HG03103 (cell line): ENCODE results near the gene FAM43A.

Experiments
- ATAC-seq: cut with Tn5 transposase; IDR thresholded peaks from one replicate; pipeline ENCODE4 v1.9.1; 2021; ENCODE audit warnings: low read depth; ENCODE audit not compliant: unreplicated experiment

The FAM43A gene

DNA sequence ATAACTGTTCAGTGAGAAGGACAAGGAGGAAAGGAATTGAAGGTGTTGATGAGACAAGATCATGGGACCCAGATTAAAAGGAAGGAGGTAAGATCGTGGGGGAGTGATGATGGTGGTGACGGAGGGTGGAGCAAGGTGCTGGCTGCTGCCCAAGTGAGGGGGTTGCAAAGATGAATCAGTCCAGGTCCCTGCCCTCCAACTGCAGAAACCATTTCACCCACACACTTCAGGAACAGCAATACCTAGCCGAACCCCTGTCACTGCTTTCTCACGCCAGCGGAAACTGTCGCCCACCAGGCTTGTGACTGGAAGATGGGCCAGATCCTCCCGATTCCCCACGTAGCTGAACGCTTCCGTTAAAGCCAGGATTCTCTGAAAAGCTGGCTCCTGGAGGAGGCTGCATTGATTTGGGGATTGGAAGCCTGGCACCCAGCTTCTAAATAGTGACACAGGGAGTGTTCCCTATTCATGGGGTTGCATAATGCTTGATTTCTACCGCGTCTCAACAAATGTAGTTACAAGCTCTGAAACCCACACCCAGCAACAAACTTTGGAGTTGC is 10.5 kb upstream of the FAM43A start:
- no peak for ATAC-seq

DNA sequence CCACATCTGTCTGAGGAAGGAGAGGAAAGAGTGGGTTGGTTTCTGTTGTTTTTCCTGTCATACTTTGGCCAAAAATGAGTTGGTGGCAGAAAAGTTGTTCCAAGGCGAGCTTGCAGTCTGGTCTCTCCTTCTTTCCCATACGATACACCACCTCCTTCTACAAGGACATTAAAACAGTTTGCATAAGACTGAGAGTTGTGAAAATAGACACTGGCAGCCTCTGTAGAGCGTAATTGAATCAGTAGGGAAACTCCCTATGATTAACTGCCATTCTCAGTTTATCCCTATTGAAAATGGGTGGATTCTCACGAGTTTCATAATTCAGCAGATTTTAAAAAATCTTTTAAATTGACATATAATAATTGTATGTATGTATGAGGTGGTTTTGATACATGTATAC is 10.0 kb upstream of the FAM43A start:
- no peak for ATAC-seq

DNA sequence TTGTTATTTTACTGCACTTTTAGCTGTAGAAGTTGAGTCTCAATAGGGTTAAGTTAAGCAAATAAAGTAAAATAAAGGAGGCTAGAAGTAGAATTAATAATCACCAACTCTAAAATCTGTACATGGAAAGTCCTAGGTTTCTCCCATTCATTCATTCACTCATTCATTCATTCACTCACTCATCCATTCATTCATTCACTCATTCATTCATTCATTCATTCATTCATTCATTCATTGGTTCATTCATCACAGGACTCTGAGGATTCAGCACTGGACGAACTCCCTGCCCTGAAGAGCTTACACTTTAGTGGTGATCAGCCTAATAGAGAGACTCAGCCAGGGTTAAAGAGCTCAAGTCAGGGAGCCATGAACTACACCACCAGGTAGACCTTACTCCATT is 9.2 kb upstream of the FAM43A start:
- ATAC-seq: no peak

DNA sequence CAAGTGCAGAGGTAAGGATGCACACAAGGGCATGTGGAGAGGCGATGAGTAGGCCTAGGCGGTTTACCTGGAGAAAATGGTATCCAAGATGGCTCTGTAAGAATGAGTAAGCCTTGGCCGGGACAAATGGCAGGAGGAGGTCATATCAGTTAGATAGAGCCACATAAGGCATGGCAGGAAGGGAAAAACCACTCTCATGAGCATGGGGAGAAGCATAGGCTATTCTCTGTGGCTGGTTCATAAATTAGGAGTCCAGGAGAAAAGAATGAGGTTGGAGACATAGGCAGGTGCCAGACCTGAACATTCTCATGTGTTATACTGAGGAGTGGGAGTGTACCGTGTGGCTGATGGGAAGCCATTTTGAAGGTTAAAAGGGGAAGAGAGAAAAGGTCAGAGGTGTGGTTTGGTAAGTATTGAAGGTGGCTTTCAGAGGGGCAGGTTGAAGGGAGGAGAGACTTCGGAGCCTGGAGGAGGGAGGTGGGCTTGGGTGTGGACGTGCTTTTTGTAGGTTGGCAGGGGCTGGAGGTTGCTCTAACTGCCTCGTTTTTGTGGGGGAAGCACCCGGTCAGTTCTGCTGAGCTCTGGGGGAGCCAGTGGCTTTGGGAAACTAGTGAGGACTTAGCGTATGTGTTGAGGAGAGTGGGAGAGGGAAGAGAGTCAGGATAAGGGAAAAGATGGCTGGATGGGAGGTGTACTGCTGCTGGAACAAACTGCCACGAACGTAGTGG is 4.6 kb upstream of the FAM43A start:
- ATAC-seq: no peak

DNA sequence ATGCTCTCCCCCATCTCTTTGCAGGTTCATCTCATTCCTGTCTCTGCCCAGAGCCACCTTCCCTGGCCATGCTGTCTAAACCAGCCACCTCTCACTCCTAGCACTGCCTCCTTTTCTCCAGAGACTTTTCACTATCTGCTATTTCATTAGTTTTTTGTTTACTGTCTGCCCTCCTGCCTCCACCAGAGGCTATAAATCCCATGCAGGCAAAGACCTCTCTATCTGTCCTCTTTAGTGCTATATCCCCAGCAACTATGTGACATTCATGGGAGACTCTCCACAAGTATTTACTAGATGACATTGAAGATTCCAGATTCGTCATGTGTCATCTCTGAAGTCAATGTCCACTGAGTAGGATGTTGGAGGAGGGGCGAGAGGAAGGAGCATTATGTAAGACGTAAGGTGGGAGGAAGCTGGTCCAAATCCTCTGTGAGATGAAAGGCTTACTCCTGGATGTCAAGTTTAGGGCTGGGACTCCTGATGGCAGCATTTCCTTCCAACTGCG is 3.4 kb upstream of the FAM43A start:
- no peak for ATAC-seq

DNA sequence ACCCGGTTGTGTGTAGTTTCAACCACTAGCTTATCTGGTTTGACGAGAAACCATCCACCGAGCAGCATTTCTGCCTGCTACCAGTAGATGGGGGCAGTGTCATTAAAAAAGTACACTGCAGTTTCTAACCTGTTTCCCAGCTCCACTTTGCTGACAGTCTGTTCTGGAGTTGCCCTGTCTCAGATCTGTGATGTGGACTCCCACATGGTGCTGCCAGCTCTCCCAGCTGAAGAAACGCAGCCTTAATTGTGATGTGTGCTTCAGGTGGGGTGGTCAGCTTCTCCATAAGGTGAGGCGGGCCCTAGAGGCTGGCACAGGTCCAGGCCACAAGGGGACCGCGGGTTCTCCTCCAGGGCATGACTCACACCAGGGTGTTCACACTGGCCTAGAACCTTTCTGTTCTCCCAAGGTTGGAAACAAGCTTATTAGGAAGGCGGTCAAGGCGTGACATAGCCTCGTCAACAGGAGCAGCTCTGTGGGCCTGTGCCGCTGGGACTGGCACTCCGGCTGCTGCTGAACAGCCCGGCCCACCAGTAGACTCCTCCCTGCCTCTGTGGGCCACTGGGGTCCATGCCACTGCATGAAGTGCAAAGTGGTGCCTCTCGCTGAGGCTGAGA is 2.9 kb upstream of the FAM43A start:
- no peak for ATAC-seq

DNA sequence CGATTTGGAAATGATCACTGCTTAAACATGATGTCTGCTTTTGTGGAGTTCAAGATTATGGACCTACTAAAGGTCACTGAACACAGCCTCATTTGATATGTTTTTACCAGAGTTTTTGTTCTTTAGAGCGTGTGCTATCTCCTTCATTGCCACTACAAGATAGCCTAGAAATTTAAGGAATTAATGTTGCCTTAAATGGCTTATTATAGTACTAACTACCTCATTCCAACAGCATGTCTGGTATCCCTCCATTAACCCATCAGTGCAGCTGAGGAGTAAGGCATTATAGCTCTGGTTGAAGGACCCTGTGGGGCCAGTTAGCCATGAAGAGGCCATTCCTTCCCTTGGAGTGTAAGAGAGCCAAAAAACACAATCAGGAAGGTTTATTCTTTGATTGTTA is 2.3 kb upstream of the FAM43A start:
- ATAC-seq: no peak

DNA sequence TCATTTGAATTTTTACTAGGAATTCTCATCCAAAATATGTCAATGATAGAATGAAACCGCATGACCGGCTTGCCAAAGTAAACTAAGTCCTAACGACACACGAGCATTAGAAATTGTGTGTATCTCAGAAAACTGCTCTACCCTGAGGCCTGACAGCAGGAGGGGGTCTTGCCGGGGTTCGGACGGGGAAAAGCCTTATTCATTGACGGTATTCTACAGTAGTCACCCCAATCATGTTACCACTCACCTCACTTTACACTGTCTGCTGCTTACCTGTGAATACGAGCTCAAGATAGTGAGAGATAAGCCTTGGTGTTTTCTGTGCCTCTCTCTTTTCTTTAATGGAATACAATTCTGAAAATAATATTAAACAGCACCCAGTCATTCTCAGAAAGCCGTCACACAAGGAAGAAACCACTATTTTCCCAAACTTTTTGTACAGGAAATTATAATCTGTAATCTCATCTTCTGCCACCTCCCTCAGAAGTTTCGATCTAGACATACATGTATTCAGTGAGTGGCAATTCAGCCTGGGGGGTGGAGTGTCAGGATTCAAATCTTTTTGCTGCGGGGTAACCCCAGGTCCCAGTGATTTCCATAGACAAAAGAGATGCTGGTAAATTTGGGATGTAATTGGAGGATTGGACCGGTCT is 492 bp upstream of the FAM43A start:
- ATAC-seq: peak; percentile 6

DNA sequence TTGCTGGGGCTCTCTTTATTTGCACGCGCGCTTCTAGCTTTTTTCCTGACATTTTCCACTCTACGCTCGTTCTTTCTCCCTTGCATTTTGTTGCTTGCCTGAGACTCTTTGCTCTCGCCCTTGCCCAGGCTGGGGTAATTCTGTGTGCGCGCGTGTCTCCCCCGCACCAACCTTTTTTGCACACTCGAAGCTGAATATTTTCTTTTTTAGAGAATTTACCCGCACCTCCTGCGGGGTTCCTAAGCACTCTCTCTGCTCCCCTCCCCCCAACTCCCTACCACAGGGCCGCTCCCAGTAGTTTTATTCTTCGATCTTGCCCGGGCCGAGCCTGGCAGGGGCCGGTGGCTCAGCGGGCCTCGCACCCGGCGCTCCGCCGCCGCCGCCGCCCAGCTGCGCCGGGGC is 732 bp downstream of the FAM43A start:
- ATAC-seq: no peak

DNA sequence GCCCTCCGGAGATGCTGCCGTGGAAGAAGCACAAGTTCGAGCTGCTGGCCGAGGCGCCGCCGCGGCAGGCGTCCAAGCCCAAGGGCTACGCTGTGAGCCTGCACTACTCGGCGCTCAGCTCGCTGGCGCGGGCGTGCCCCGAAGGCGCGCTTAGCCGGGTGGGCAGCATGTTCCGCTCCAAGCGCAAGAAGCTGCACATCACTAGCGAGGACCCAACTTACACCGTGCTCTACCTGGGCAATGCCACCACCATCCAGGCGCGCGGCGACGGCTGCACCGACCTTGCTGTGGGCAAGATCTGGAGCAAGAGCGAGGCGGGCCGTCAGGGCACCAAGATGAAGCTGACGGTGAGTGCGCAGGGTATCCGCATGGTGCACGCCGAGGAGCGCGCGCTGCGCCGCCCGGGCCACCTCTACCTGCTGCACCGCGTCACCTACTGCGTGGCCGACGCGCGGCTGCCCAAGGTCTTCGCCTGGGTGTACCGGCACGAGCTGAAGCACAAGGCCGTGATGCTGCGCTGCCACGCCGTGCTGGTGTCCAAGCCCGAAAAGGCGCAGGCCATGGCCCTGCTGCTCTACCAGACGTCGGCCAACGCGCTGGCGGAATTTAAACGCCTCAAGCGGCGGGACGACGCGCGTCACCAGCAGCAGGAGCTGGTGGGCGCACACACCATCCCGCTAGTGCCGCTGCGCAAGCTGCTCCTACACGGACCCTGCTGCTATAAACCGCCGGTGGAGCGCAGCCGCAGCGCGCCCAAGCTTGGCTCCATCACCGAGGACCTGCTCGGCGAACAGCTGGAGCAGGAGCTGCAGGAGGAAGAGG is 1.3 kb downstream of the FAM43A start:
- ATAC-seq: no peak

DNA sequence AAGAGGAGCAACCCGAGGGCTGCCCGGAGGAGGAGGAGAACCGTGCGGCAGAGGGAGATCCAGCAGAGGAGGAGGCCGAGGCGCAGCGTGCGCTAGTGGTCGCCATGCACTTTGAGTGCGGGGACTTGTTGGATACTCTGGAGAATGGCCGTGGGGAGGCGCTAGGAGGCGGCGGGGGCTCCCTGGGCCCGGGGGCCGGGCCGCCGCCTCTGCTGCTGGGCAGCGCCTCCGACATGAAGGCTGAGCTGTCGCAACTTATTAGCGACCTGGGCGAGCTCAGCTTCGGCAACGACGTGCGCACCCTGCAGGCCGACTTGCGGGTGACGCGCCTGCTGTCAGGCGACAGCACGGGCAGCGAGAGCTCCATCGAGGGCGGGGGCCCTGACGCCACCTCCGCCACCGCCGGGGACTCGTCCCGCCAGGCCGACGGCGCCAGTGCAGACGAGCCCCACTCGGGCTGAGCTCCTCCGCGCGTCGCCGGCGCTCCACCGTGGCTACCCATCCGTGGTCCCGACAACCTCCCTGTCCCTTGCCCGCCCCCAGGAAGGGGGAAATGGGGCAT is 2.0 kb downstream of the FAM43A start:
- ATAC-seq: no peak

DNA sequence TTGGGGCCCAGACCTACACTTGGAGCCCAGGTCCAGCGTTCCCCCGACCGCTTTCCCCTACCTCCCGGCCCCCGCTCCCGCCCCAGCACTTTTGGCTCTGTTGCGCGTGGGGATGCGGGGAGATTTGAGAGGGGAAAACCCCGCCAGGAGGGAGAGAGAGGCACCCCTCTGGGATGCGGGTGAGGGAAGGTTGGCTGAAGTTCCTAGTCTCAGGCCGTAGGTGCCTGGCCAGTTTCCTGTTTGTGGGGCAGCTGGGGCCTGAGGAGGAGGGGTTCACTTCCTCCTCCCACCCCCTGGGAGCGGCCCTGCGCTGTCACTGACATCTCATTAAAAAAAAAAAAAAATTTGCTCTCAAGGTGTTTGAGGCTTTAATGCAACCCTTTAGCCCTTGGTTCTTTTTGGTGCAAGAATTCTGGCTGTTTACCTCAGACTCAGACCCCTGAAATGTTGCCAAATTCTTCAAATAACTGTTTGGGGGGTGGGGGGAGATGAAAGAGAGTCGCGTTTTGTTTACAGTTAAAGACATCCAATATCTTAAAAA is 2.6 kb downstream of the FAM43A start:
- ATAC-seq: no peak

DNA sequence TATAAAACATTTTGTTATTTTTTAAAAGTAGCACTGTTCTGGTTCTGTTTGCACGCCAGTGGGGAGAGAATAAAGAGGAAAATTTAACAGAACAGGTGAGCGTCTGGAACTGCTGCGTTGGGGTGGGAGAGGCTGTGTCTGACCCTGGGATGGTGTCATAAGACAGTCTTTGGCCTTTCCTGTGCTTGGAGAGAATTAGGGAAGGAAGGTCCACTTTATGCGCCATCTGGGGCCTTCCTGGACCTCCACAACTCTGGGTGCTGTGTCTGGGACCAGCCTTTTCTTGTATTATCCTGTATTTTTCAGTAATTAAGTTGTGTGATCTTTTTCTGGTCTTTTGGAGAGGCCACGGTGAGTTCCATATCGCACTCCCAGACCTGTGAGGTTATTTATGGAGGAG is 3.3 kb downstream of the FAM43A start:
- no peak for ATAC-seq

DNA sequence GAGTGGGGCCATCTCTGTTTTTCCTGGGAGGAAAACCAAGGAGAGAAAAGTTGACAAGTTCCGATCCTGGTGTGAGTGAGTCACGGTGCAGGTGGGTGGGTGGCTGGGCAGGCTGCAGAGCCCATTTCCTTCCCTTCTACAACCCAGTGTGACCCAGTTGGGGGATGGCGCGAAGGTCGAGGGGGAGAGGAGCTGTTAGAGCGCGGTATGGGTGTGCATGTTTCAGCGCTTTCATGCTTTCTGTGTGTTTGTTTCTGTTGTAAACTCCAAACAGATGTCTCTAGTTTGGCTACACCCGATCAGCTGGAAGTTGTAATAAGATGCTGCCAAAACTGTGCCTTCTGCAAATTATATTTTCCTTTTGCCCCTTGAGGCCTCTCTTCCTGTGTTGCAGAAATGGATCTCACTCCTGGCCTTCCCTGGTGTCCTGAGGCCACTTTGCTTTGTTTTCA is 3.8 kb downstream of the FAM43A start:
- no peak for ATAC-seq

DNA sequence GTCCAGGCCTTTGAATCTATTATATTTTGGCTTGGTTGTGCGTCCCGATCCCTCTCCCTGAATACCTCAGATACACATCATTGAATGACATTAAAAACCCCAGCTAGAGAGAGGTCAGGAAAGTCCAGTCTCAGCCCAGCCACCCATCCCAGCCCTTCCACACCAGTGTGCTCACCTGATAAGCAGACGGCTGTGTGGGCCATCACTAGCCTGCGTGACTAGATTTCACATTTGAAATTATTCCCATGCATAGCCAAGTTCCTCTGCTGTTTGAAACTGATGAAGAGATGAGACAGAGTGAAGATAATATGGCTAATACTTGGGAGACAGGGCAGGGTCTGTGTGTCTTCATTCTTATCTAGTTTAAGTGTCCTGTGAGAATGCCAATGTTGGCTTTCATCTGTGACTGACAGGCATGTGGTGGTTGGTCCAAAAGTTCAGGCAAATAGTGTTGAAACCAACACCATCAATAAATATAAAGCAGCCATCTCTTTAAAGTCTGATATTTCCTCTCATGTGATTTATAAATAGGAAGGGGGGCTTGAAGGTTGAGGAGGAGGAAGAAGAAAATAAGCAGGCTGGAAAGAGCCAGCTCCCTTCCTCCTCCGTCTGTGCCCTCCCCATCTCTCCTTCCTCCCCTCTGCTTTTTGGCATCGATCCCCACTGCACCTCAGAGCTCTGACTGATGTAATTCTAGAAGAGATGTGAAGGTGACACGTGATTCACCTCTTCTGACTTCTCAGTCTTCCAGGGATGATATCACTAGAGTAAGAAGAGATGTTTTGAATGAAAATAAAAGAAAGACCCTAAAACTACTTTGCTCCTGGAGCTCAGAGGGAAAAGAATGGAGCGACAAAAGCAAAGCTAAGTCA is 5.1 kb downstream of the FAM43A start:
- ATAC-seq: no peak

DNA sequence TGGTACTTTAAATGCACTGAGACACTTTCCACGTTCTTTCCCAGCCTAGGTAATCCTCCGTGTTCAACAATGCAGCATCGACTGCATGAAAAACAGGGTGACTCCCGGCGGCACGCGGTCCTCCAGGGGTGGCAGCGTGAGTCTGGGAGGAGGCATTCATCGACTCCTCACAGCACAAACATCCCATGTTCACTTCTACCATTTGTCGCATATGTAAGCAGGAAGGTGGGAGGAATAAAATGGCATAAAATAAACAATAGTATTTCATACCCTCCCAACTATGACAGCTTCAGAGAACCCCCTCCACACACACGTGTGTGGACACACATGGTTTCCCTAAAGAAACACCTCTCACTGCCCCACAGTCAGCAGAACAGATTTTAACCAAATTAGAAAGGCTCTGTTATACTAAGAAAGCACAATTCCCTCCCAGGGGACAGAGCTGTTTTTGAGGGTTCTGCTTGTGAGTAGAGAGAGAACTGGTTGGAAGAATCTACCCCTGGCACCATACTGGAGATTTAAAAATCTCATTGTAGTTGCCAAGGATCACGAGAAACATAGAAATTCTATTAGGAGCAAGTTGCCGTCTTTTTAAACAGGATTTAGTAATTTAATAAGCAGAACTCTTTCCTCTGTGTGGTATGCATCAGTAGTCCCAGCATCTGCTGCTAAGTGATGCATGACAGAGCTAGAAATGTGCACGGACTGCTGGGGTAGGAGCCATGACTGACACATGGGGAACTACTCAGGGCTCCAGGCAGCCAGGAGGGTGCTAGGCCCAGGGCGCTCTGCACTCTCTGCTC is 6.0 kb downstream of the FAM43A start:
- peak; percentile 62 for ATAC-seq

DNA sequence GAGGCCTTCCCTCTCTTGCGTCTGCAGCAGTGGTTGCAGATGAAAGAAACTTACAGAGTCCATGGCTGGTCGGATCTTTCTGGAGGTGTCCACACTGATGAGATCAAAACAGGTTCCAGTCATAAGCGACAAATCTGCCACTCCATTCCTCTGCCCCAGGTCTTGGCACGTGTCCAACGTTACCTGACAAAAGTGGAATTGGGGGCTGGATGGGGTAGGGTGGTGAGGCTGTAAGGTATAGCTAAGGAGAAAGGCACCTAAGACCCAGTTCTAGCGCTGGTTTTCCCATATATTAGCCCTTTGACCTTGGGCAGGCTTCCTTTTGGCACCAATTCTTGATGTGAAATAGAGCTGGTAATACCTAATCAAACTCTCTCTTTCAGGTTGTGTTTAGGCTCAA is 11.0 kb downstream of the FAM43A start:
- ATAC-seq: no peak

DNA sequence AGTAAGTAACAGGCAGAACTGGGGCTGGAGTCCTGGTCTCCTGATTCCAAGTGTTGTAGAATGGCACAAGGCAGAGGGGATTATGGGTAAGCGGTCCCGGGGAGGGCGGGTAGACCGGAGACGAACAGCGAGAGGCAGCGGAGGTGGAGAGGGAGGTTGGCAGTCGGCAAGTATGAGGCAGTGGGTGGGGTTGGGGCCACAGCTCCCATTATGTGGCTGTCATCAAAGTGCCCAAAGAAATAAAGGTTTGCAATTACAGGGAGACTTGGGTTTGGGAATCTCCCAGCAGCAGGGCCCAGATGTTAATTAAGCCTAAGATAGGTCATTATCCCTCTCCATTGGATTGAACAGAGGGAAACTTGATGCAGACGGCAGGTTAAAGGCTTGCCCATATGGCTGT is 16.9 kb downstream of the FAM43A start:
- ATAC-seq: no peak
